Measurements from ENCODE around the gene PDZD4.
"Not testable (repeated sequence)": the region's sequence is repeated elsewhere in the genome, so short reads cannot be mapped to it uniquely, and the experiment has no call there.

The PDZD4 gene

DNA sequence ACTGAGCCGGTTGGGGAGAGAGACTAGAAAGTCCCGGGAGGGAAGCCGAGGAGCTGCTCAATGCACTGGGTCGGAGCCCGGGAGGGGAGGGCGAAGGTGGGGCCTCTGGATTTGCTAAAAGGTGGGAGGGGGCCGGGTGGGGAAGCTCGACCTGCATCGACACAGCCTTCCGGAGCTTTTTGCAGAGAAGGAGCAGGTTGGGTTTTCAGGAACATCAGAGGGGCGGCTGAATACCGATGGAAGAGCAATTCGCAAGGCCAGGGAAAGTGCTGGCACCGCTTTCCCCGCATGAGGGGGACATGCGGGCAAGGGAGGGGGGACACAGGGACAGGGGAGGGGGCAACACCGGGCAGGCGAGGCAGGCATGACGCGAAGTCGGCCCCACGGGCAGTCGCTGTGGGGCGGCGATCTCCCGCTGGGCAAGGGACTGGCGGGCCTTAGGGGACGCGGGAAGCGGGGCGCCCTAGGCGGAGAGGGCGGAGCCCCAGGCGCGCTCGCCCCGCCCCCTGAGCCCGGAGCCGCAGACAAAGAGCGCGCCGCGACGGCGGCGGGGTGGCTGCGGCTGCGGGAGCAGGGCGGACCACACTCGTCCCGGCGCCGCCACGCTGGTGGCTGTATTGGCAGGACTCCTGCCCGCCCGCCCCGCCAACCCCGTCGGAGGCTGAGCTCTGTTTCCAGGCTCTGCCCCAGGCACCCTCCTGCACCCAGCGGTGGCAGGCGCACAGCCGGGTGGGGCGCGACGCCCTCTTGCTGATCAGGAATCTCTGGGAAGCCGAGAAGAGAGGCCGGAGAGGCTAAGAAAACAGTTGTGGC lies 11.6 kb downstream of the PDZD4 start:
- H3K27me3 ChIP-seq (ENCODE audit: control insufficient read depth in 1 of 2, insufficient read depth in 1 of 2, low read length in 2 of 2): peaks cover 4 to 65% of the 10 kb centered on the region in 2 experiments
- peak overlapping the region; percentile 66 to 71 for H3K18ac ChIP-seq (ENCODE audit: low read depth in 1 of 2, low read length in 2 of 2)
- no peaks in the 10 kb centered on the region for H3K79me1 ChIP-seq (replicated peaks; ENCODE audit: low read length, poor library complexity, severe bottlenecking)
- H3K14ac ChIP-seq (ENCODE audit: low read length in 2 of 2): peak overlapping the region in 1 of 2 experiments; percentile 32
- 8% methylated on average over 37 of the region's 67 CpGs for WGBS
- H2BK15ac ChIP-seq (ENCODE audit: low read depth, poor library complexity, severe bottlenecking): no peak overlapping the region
- H4K8ac ChIP-seq (ENCODE audit: low read length): peak overlapping the region; percentile 69
- peak overlapping the region; percentile 71 for H2AFZ ChIP-seq (ENCODE audit: low read depth, low read length)
- no peak overlapping the region for H3K9ac ChIP-seq (ENCODE audit: low read length)
- peak overlapping the region in 1 of 2 experiments; percentile 7 for H3K4ac ChIP-seq (ENCODE audit: low read depth in 1 of 2, low read length in 2 of 2)
- H3K27ac ChIP-seq (ENCODE audit: low read length, poor library complexity, severe bottlenecking): no peak overlapping the region
- H2AK5ac ChIP-seq (ENCODE audit: low read length, severe bottlenecking): no peak overlapping the region
- no peak overlapping the region for H2BK120ac ChIP-seq (ENCODE audit: low read depth, low read length)
- no peaks in the 10 kb centered on the region for H3K36me3 ChIP-seq (ENCODE audit: control insufficient read depth in 1 of 2, insufficient read depth in 2 of 2, low read depth in 1 of 2, low read length in 2 of 2)
- H3K9me3 ChIP-seq (ENCODE audit: control insufficient read depth, low read length): peaks cover 6% of the 10 kb centered on the region
- H3K4me1 ChIP-seq (ENCODE audit: control insufficient read depth, insufficient read depth, low read depth, low read length): peaks cover 8% of the 10 kb centered on the region
- no peak overlapping the region for H4K91ac ChIP-seq (ENCODE audit: low read length)
- H3K4me3 ChIP-seq (ENCODE audit: insufficient read depth in 1 of 2, low read depth in 1 of 2, low read length in 2 of 2): peak overlapping the region; percentile 39 to 41
- H2BK5ac ChIP-seq (ENCODE audit: low read depth, low read length, poor library complexity, severe bottlenecking): no peak overlapping the region
- H3K4me2 ChIP-seq (ENCODE audit: low read length, poor library complexity, severe bottlenecking): peak overlapping the region; percentile 79
- no peak overlapping the region for H2BK12ac ChIP-seq (ENCODE audit: low read length in 2 of 2)
- no peak overlapping the region for H3K23ac ChIP-seq (ENCODE audit: low read length in 2 of 2)
- DNase-seq: peak; percentile 30

DNA sequence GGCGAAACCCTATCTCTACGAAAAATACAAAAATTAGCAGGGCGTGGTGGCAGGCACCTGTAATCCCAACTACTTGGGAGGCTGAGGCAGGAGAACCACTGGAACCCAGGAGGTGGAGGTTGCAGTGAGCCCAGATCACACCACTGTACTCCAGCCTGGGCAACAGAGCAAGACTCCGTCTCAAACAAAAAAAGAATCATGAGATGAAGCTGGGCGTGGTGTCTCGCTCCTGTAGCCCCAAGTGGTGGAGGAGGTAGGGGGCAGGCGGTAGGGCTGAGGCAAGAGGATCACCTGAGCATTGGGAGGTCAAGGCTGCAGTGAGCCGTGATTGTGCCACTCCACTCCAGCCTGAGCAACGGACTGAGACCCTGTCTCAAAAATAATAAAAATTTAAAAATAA lies 12.3 kb downstream of the PDZD4 start:
- H3K4me1 ChIP-seq (ENCODE audit: control insufficient read depth, insufficient read depth, low read depth, low read length); H3K4ac ChIP-seq (ENCODE audit: low read depth in 1 of 2, low read length in 2 of 2); H2AK5ac ChIP-seq (ENCODE audit: low read length, severe bottlenecking); H4K91ac ChIP-seq (ENCODE audit: low read length); H2BK5ac ChIP-seq (ENCODE audit: low read depth, low read length, poor library complexity, severe bottlenecking); H4K8ac ChIP-seq (ENCODE audit: low read length); H3K23ac ChIP-seq (ENCODE audit: low read length in 2 of 2); H3K79me1 ChIP-seq (replicated peaks; ENCODE audit: low read length, poor library complexity, severe bottlenecking); H3K36me3 ChIP-seq (ENCODE audit: control insufficient read depth in 1 of 2, insufficient read depth in 2 of 2, low read depth in 1 of 2, low read length in 2 of 2); H2BK120ac ChIP-seq (ENCODE audit: low read depth, low read length); H3K27ac ChIP-seq (ENCODE audit: low read length, poor library complexity, severe bottlenecking); H3K4me2 ChIP-seq (ENCODE audit: low read length, poor library complexity, severe bottlenecking); H3K18ac ChIP-seq (ENCODE audit: low read depth in 1 of 2, low read length in 2 of 2); H2BK12ac ChIP-seq (ENCODE audit: low read length in 2 of 2); H3K4me3 ChIP-seq (ENCODE audit: insufficient read depth in 1 of 2, low read depth in 1 of 2, low read length in 2 of 2); H3K9ac ChIP-seq (ENCODE audit: low read length); DNase-seq; H3K9me3 ChIP-seq (ENCODE audit: control insufficient read depth, low read length); H2BK15ac ChIP-seq (ENCODE audit: low read depth, poor library complexity, severe bottlenecking); H3K14ac ChIP-seq (ENCODE audit: low read length in 2 of 2); H2AFZ ChIP-seq (ENCODE audit: low read depth, low read length): not testable (repeated sequence)
- 96% methylated on average over 6 of the region's 9 CpGs for WGBS
- H3K27me3 ChIP-seq (ENCODE audit: control insufficient read depth in 1 of 2, insufficient read depth in 1 of 2, low read length in 2 of 2): peaks cover 4 to 66% of the 10 kb centered on the region in 2 experiments

DNA sequence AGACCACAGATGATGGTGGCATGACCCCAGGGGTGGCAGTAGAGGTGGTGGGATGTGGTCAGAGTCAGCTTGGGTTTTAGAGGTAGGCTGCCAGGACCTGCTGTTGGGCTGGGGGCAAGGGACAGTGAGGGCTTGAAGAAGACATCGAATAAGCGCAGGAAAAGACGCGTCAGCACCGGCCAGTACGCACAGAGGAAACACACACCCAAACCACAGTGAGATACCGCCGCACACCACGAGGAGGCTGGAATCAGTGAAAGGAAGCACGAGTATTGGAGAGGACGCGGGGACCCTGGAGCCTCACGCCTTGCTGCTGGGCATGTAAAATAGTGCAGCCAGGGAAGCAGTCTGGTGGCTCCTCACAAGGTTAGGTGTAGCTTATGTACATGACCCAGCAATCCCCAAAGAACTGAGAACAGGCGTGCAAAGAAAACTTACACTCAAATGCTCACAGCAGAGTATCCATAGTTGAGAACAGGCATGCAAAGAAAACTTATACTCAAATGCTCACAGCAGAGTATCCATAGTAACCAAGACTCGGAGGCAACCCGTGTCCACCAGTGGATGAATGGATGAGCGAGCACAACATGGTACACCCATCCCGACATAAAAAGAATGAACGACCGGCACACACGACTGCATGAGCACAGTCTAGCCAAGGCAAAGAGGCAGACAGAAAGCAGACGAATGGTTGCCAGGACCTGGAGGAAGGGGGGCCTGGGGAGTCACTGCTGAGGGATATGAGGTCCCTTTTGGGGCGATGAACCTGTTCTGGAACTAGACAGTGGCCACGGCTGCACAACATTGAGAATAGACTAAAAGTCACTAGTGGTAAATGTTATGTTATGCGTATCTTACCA lies 13.3 kb downstream of the PDZD4 start:
- H4K8ac ChIP-seq (ENCODE audit: low read length): no peak overlapping the region
- H3K9ac ChIP-seq (ENCODE audit: low read length): no peak overlapping the region
- no peaks in the 10 kb centered on the region for H3K79me1 ChIP-seq (replicated peaks; ENCODE audit: low read length, poor library complexity, severe bottlenecking)
- no peak overlapping the region for H3K4me3 ChIP-seq (ENCODE audit: insufficient read depth in 1 of 2, low read depth in 1 of 2, low read length in 2 of 2)
- DNase-seq: no peak
- H3K27ac ChIP-seq (ENCODE audit: low read length, poor library complexity, severe bottlenecking): no peak overlapping the region
- H2AFZ ChIP-seq (ENCODE audit: low read depth, low read length): no peak overlapping the region
- no peak overlapping the region for H2BK5ac ChIP-seq (ENCODE audit: low read depth, low read length, poor library complexity, severe bottlenecking)
- no peak overlapping the region for H3K4ac ChIP-seq (ENCODE audit: low read depth in 1 of 2, low read length in 2 of 2)
- 95% methylated on average over 13 of the region's 25 CpGs for WGBS
- H3K4me1 ChIP-seq (ENCODE audit: control insufficient read depth, insufficient read depth, low read depth, low read length): peaks cover 8% of the 10 kb centered on the region
- H3K4me2 ChIP-seq (ENCODE audit: low read length, poor library complexity, severe bottlenecking): no peak overlapping the region
- H2BK120ac ChIP-seq (ENCODE audit: low read depth, low read length): no peak overlapping the region
- H3K27me3 ChIP-seq (ENCODE audit: control insufficient read depth in 1 of 2, insufficient read depth in 1 of 2, low read length in 2 of 2): peaks cover 12 to 69% of the 10 kb centered on the region in 2 experiments
- no peak overlapping the region for H2BK15ac ChIP-seq (ENCODE audit: low read depth, poor library complexity, severe bottlenecking)
- no peaks in the 10 kb centered on the region for H3K36me3 ChIP-seq (ENCODE audit: control insufficient read depth in 1 of 2, insufficient read depth in 2 of 2, low read depth in 1 of 2, low read length in 2 of 2)
- H3K14ac ChIP-seq (ENCODE audit: low read length in 2 of 2): no peak overlapping the region
- no peak overlapping the region for H3K23ac ChIP-seq (ENCODE audit: low read length in 2 of 2)
- H3K9me3 ChIP-seq (ENCODE audit: control insufficient read depth, low read length): peaks cover 7% of the 10 kb centered on the region
- no peak overlapping the region for H4K91ac ChIP-seq (ENCODE audit: low read length)
- H2BK12ac ChIP-seq (ENCODE audit: low read length in 2 of 2): no peak overlapping the region
- no peak overlapping the region for H2AK5ac ChIP-seq (ENCODE audit: low read length, severe bottlenecking)
- H3K18ac ChIP-seq (ENCODE audit: low read depth in 1 of 2, low read length in 2 of 2): no peak overlapping the region
